ENCODE data around the gene PRSS56.

PRSS56 gene

GRCh38 chr2:232547991-232548390, 27.8 kb downstream of the PRSS56 start:
- in situ Hi-C loops (cut with HindIII; ENCODE audit: low pct_ligation_motif_present, low sequenced_read_pairs), result no loop called here
- no peak for DNase-seq
- Histone ChIP-seq H3K27me3 (replicated peaks) (no peaks in the 10 kb centered on the region), H3K4me3 (ENCODE audit: low read depth, low read length) (no peak overlapping the region), H3K27ac (no peak overlapping the region), H3K36me3 (replicated peaks) (no peaks in the 10 kb centered on the region)
- no peak for TF ChIP-seq CTCF (IDR thresholded peaks at IDR 0.05; ENCODE audit: low read depth, low read length, missing control alignments)

DNA sequence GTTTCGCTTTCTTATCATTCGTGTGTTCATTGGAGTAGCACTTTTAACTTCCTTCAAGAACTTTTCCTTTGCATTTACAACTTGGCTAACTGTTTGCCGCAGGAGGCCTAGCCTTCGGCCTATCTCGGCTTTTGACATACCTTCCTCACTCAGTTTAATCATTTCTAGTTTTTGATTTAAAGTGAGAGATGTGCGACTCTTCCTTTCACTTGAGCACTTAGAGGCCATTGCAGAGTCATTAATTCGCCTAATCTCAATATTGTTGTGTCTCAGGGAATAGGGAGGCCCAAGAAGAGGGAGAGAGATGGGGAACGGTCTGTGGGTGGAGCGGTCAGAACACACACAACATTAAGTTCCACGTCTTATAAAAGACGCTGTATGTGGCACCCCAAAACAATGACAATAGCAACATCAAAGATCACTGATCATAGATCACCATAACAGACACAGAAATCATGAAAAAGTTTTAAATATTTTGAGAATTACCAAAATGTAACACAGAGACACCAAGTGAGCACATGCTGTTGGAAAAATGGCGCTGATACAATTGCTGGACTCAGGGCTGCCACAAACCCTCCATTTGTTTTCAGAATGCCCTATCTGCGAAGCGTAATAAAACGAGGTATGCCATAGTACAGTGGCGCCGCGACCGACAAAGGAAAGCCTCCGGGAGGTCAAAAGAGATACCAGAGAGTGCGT, 29.6 kb downstream of the PRSS56 start:
- TF ChIP-seq CTCF (IDR thresholded peaks at IDR 0.05; ENCODE audit: low read depth, low read length, missing control alignments), result no peak
- no peak for DNase-seq
- Histone ChIP-seq H3K36me3 (replicated peaks) (no peaks in the 10 kb centered on the region), H3K27me3 (replicated peaks) (no peaks in the 10 kb centered on the region), H3K4me3 (ENCODE audit: low read depth, low read length) (peak overlapping the region; percentile 88), H3K27ac (peak overlapping the region; percentile 95)
- in situ Hi-C loops (cut with HindIII; ENCODE audit: low pct_ligation_motif_present, low sequenced_read_pairs), result no loop called here

DNA sequence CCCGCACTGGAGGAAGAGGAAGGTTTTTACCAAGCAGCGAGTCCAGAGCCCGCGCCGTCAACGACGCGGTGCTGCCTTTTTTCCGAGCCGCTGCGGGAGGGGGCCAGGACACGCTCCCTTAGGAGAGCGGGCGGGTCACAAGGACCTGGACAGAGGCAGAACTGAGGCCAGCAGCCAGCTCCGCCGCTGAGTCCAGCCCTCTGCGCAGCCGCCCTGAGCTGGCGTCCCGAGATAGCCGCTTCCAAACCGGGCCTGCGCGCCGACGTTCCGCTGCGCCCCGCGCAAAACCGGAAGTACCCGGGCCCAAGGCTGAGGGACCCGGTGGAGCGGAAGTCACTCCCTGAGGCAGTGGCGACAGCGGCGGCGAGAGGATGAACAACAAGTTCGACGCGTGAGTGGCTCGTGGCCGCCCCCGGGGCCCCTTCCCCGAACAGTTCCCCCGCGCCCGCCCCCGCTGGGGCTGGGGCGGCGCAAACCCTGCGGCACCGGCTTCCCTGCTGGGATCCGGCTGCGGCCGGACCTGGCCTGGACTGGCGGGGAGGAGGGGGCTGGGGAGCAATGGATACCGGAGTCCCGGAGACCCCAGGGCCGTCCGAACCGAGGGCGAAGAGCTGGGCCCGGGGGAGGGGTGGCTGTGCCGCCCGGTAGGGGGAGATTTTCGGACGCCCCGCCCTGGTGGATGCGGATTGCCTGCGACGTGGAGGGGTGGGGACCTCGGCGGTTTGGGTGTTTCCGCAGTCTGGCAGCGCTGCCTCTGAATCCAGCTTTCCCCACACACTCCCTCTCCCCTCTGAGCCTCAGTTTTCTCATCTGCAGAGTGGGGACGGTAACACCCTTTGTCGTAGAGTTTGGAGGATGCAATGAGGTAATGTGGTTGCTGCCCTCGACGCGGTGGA, 30.4 kb downstream of the PRSS56 start, which contains the start of the genes EIF4E2 and TIGD1:
Gene EIF4E2, plus strand, starts transcription at position 336 of the 896 bp plus-strand sequence. Its CDS starts 36 bp downstream, at position 372.
Gene TIGD1, minus strand, starts transcription at position 204 of the 896 bp plus-strand sequence. CDS start 675 bp downstream, outside the sequence.
- peak; percentile 45 for TF ChIP-seq CTCF (IDR thresholded peaks at IDR 0.05; ENCODE audit: low read depth, low read length, missing control alignments)
- H3K27ac ChIP-seq, result peak within 1 kb of the TSS; percentile 95
- DNase-seq, result peak; percentile 91
- in situ Hi-C loops (cut with HindIII; ENCODE audit: low pct_ligation_motif_present, low sequenced_read_pairs), result no loop called here
- peak within 1 kb of the TSS; percentile 88 for H3K4me3 ChIP-seq (ENCODE audit: low read depth, low read length)
- H3K36me3 ChIP-seq (replicated peaks), result no peaks in the 10 kb centered on the region
- H3K27me3 ChIP-seq (replicated peaks), result no peaks in the 10 kb centered on the region

DNA sequence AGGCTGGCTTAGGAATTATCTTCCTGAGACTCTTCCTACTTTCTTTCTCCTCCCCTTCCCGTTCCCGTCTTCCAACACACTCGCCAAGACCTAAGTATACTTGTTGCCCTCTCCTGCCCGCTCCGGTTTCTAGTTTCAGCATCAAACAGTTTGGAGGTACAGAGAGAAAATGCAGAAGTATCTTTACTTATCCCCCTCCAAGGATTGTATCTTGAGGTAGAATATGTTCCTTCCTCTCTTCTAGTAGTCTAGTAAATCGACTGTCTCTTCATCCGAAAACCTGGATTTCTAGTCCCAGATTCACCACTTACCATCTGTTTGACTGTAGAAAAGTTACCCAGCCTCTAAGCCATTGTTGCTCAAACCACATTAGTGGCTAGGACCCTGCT, 31.1 kb downstream of the PRSS56 start:
- DNase-seq, result no peak
- no peak for TF ChIP-seq CTCF (IDR thresholded peaks at IDR 0.05; ENCODE audit: low read depth, low read length, missing control alignments)
- no peaks in the 10 kb centered on the region for H3K27me3 ChIP-seq (replicated peaks)
- in situ Hi-C loops (cut with HindIII; ENCODE audit: low pct_ligation_motif_present, low sequenced_read_pairs), result no loop called here
- peak overlapping the region; percentile 95 for H3K27ac ChIP-seq
- H3K4me3 ChIP-seq (ENCODE audit: low read depth, low read length), result peak overlapping the region; percentile 88
- no peaks in the 10 kb centered on the region for H3K36me3 ChIP-seq (replicated peaks)

GRCh38 chr2:232551776-232552175, 31.6 kb downstream of the PRSS56 start:
- TF ChIP-seq CTCF (IDR thresholded peaks at IDR 0.05; ENCODE audit: low read depth, low read length, missing control alignments), result no peak
- Histone ChIP-seq H3K27ac (no peak overlapping the region), H3K36me3 (replicated peaks) (no peaks in the 10 kb centered on the region), H3K27me3 (replicated peaks) (no peaks in the 10 kb centered on the region), H3K4me3 (ENCODE audit: low read depth, low read length) (peak overlapping the region; percentile 88)
- in situ Hi-C loops (cut with HindIII; ENCODE audit: low pct_ligation_motif_present, low sequenced_read_pairs), result no loop called here
- DNase-seq, result no peak
